NT2/D1 (cell line): ENCODE measurements around the gene HERC4.

Experiments used
- YY1 ChIP-seq: IDR thresholded peaks from 2 replicates; pipeline ENCODE4 v1.6.1; 2011; ENCODE audit not compliant: insufficient read length, insufficient read depth
- ZNF274 ChIP-seq: IDR thresholded peaks from 2 replicates; pipeline ENCODE4 v1.6.1; 2011; ENCODE audit warnings: mild to moderate bottlenecking, low read depth, low read length

GRCh38 chr10:67884313-67884841 lies 190.7 kb downstream of the HERC4 start, which contains the start of gene SIRT1:
- TF ChIP-seq YY1 (peak; percentile 44), ZNF274 (no peak)
